Right forelimb (tissue), 1 donor: ENCODE data around the gene PCDHGC3.

Experiments used
- DNase-seq: peaks from one replicate; pipeline ENCODE4 v3.0.0-alpha.2; 2018

The PCDHGC3 gene

DNA sequence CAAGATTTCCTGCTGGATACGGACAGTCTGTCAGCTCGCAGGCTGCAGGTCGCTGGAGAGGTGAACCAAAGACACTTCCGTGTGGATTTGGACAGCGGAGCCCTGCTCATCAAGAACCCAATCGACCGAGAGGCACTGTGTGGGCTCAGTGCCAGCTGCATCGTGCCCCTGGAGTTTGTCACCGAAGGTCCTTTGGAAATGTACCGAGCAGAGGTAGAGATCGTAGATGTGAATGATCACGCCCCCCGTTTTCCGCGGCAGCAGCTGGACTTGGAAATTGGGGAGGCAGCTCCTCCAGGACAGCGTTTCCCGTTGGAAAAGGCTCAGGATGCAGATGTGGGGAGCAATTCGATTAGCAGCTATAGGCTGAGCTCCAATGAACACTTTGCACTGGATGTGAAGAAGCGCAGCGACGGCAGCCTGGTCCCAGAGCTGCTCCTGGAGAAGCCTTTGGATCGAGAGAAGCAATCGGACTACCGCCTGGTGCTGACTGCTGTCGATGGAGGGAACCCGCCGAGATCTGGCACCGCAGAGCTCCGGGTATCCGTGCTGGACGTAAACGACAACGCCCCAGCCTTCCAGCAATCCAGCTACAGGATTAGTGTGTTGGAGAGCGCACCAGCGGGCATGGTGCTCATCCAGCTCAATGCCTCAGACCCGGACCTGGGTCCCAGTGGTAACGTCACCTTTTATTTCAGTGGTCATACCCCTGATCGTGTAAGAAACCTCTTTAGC, 9.7 kb downstream of the PCDHGC3 start:
- DNase-seq: no peak

DNA sequence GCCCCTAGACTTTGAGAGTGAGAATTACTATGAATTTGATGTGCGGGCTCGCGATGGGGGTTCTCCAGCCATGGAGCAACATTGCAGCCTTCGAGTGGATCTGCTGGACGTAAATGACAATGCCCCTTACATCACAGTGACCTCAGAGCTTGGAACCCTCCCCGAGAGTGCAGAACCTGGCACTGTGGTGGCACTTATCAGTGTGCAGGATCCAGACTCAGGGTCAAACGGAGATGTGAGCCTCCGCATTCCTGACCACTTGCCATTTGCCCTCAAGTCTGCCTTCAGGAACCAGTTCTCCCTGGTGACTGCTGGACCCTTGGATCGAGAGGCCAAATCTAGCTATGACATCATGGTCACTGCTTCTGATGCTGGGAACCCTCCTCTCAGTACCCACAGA, 10.3 kb downstream of the PCDHGC3 start:
- DNase-seq: no peak

DNA sequence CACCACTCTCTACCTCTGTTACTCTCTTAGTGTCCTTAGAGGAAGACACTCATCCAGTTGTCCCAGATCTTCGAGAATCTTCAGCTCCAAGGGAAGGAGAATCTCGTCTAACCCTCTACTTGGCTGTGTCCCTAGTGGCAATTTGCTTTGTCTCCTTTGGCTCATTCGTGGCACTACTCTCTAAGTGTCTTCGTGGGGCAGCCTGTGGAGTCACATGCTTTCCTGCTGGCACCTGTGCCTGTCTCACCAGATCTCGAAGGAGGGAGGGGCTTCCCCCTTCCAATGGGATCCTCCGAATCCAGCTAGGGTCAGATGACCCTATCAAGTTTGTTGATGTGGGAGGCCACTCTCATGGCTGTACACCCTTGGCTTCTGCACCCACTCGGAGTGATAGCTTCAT, 11.4 kb downstream of the PCDHGC3 start:
- DNase-seq: no peak

GRCh38 chr5:141488591-141489561, 13.1 kb downstream of the PCDHGC3 start, which contains the start of gene PCDHGC5:
TSS of gene PCDHGC5 (plus strand) at chr5:141489081. CDS start at chr5:141489241, 160 bp downstream.
- DNase-seq: no peak

- no peak for DNase-seq
Observed at GRCh38 chr5:141489841-141490240, 14.1 kb downstream of the PCDHGC3 start.

DNA sequence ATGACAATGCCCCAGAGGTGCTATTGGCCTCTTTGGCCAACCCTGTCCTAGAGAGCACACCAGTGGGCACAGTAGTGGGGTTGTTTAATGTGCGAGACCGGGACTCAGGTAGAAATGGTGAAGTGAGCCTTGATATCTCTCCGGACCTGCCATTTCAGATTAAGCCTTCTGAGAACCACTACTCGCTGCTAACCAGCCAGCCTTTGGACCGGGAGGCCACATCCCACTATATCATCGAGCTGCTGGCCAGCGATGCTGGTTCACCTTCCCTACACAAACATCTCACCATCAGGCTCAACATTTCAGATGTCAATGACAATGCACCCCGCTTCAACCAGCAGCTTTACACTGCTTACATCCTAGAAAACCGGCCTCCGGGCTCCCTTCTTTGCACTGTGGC, 14.5 kb downstream of the PCDHGC3 start:
- DNase-seq: no peak

DNA sequence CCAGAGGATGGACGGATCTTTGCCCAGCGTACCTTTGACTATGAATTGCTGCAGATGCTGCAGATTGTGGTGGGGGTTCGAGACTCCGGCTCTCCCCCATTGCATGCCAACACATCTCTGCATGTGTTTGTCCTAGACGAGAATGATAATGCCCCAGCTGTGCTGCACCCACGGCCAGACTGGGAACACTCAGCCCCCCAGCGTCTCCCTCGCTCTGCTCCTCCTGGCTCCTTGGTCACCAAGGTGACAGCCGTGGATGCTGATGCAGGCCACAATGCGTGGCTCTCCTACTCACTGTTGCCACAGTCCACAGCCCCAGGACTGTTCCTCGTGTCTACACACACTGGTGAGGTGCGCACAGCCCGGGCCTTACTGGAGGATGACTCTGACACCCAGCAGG, 15.0 kb downstream of the PCDHGC3 start:
- DNase-seq: no peak

- DNase-seq: no peak
Observed at GRCh38 chr5:141491323-141492167, 15.8 kb downstream of the PCDHGC3 start.

GRCh38 chr5:141492168-141492885, 16.6 kb downstream of the PCDHGC3 start:
- no peak for DNase-seq

DNA sequence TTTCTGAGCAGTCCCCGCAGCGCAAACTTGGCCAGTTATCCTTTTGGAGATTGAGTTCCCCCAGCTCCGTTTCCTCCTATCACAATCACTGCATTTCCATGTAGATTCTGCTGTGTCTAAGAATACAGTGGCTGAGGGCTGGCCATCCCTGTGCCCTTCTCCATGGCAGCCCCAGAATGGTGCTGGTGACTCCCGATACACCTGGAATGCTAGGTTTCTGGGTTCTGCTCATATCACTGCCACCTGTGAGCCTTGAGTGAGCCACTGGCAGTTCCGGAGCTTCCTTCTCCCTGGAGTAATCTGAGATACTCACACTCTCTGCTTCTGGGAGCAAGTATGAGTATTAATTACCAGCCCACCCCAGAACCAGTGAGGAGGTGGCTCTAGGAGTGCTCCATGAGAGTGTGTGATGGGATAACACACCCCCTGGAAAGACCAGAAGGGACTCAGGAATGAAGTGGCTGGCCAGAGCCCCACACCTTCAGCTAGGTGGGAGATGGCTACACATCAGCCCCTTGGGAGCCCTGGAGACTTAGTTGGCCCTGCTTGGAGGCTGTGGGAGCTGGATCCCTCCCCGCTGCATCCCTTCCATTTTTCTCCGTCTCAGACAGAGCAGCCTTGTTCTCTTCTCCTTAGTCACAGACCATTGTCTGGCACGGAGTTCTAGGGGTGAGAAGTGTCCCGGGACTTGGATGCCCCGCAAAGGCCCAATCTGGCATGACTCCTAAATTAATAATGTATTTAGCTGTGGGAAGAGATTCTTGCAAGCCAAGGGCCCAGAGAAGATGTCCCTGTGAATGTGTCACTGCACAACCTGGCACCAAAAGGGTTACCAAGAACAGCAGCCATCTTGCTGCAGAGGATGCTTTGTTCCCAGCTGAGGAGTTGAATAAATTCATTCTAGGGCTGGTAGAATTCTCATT, 18.0 kb downstream of the PCDHGC3 start:
- no peak for DNase-seq

DNA sequence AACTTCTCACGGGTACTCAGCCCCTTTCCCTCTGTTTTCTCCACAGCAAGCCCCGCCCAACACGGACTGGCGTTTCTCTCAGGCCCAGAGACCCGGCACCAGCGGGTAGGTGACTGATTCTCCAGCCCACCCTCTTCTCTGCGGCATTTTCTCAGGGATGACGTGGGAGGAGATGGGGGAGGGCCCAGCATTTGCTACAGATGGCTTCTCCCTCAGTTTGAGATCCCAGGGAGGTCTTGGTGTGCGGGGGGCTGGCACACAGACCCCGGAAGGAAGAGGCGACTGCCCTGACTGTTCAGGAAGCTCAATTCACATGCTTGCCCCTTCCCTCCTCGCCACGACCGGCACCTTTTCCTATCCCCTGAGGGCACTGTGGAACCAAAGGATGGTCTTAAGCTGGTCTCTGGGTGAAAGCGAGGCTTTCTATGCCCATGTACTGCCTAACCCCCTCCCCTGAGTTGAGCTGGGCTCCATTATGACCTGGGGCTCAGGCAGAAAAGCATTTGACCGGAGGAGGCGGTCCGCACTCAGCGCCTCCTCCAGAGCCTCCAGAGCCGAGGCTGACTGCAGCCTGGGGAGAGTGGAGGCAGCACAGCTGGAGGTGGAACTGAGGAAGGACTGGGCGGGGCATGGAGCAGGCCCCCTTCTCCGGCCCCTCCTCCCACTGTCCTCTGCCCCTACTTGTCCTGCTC, 19.1 kb downstream of the PCDHGC3 start:
- DNase-seq: no peak

- DNase-seq: no peak
Observed at GRCh38 chr5:141495453-141495811, 19.7 kb downstream of the PCDHGC3 start.

DNA sequence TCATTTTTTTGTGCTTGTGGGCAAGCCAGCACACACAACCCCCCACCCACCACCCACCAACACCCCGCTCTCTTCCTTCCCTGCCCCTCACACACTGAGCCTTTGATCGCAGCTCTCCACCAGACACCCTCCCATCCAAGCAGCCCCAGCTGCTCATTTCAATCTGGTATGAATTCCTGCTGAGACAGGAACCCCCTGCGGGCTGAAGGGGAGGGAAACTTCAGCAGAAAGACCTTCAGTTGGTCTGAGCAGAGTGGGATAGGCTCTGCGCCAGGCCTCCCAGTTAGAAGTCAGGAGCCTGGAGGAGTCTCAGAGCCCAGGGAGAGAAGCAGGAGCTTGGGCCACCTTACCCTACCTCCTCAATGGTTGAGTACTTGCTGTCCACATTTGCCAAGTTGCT, 20.3 kb downstream of the PCDHGC3 start:
- no peak for DNase-seq

- DNase-seq: no peak
Observed at GRCh38 chr5:141501761-141502160, 26.0 kb downstream of the PCDHGC3 start.

DNA sequence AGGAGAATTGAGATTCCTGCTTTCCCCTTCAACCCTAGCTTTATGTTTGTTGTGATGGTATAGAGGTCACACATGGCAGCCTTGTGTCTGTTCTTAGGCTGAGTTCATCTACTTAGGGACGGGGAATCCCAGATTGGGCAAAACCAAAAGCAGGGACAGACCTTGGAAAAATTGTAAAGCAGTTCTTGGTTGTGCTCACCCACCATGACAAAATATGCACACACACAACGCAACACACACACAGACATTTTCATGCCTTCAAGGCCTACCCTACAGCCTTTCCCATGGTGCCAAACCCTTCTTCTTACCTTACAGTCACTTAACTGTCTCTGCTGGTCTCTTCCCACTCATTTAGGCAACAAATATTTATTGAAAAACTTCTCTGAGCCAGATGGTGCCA, 27.9 kb downstream of the PCDHGC3 start:
- no peak for DNase-seq

GRCh38 chr5:141504216-141504615, 28.4 kb downstream of the PCDHGC3 start:
- no peak for DNase-seq

DNA sequence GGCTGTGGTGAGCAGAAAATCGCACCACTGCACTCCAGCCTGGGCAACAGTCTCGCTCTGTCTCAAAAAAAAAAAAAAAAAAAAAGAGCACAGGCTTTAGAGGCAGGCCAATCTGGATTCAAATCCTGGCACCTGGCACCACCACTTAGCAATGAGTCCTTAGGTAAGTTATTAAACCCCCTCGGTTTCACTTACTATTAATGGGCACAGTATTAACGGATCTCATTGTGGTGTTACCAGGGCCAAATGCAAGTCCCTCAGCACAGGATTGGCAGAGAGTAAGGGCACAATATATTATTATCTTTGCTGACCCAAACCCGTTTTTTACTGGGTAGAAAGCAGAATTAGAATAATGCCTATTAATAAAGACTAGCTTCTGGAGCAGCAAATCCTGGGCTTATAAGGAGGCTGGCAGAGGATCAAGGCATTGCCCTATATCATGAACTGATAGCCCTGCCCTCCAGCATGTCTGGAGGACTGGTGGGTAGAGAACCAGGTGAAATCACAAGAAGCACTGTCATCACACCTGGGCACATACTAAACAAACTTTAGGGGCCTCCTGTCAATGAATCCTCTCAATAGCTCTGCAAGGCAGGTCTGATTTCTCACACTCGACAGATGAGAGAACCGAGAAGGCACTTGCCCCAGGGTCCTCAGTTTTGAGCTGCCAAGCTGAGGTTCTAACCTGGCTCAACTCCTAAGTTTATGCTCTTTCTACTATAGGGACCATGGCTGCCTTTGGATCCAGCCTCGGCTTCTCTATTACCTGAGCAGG, 30.8 kb downstream of the PCDHGC3 start:
- no peak for DNase-seq

GRCh38 chr5:141507387-141508091, 31.8 kb downstream of the PCDHGC3 start:
- peak; percentile 81 for DNase-seq

DNA sequence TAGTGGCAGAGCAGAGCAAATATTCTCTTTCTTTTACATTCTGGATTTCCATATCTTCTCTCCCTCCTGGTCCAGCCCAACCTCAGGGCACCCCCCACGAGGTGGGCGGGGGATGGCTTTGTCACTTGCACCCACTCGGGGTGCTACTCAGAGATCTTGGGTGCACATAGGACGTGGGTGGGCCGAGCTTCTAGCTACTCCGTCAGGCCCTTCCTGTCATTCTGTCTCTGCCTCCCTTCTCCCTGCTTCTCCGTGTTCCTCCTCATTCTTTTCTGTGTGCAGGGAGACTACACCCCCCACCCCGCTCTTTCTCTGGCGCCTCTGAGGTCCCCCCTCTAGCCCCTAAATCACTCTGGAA, 32.7 kb downstream of the PCDHGC3 start:
- peak; percentile 71 for DNase-seq
